MM.1S (cell line): ENCODE data around the gene URB1.

Experiments
- DNase-seq: peaks from one replicate; pipeline ENCODE4 v3.0.0-alpha.2; 2015
- H2AFZ ChIP-seq: fragments of 300-600 bp; sonication (generic); 2 replicates; pipeline ENCODE4 v1.6.0; 2016; ENCODE audit warnings: antibody characterized with exemption, low read length
- H3F3A ChIP-seq: fragments of 300-600 bp; sonication (generic); 2 replicates; pipeline ENCODE4 v1.6.1; 2016; ENCODE audit warnings: mild to moderate bottlenecking, antibody characterized with exemption, low read length, moderate library complexity, mixed read lengths; ENCODE audit not compliant: insufficient read depth
- H3K27ac ChIP-seq: fragments of 300-600 bp; sonication (generic); 2 replicates; pipeline ENCODE4 v1.5.1; 2016; ENCODE audit warnings: mild to moderate bottlenecking, low read length
- H3K27me3 ChIP-seq: fragments of 300-600 bp; sonication (generic); replicated peaks from 2 replicates; pipeline ENCODE4 v1.6.0; 2016; ENCODE audit warnings: low read length; ENCODE audit not compliant: insufficient read depth
- H3K36me3 ChIP-seq: fragments of 300-600 bp; sonication (generic); replicated peaks from 2 replicates; pipeline ENCODE4 v1.6.1; 2016; ENCODE audit warnings: mild to moderate bottlenecking, low read length, mixed read lengths; ENCODE audit not compliant: insufficient read depth
- H3K4me1 ChIP-seq: fragments of 300-600 bp; sonication (generic); 2 replicates; pipeline ENCODE4 v1.6.1; 2016; ENCODE audit warnings: low read length, mixed read lengths
- H3K4me2 ChIP-seq: fragments of 300-600 bp; sonication (generic); 2 replicates; pipeline ENCODE4 v1.6.0; 2016; ENCODE audit warnings: low read depth, low read length
- H3K4me3 ChIP-seq: fragments of 300-600 bp; sonication (generic); 2 replicates; pipeline ENCODE4 v1.5.1; 2016; ENCODE audit warnings: low read length, mixed read lengths
- H3K79me2 ChIP-seq: fragments of 300-600 bp; sonication (generic); 2 replicates; pipeline ENCODE4 v1.6.1; 2016; ENCODE audit warnings: mixed run types, low read length, mixed read lengths
- H3K9ac ChIP-seq: fragments of 300-600 bp; sonication (generic); 2 replicates; pipeline ENCODE4 v1.6.1; 2016; ENCODE audit warnings: low read length, mixed read lengths
- H3K9me2 ChIP-seq: fragments of 300-600 bp; sonication (generic); replicated peaks from 2 replicates; pipeline ENCODE4 v1.6.1; 2016; ENCODE audit warnings: mild to moderate bottlenecking, low read length, mixed read lengths; ENCODE audit not compliant: insufficient read depth
- H3K9me3 ChIP-seq: fragments of 300-600 bp; sonication (generic); replicated peaks from 2 replicates; pipeline ENCODE4 v1.6.1; 2016; ENCODE audit warnings: mild to moderate bottlenecking, low read length, mixed read lengths; ENCODE audit not compliant: insufficient read depth
- H4K20me1 ChIP-seq: fragments of 300-600 bp; sonication (generic); 2 replicates; pipeline ENCODE4 v1.6.1; 2016; ENCODE audit warnings: mild to moderate bottlenecking, low read length, moderate library complexity, mixed read lengths; ENCODE audit not compliant: insufficient read depth
- CTCF ChIP-seq: fragments of 300-600 bp; sonication (generic); IDR thresholded peaks from 2 replicates; pipeline ENCODE4 v1.5.1; 2016; ENCODE audit warnings: antibody characterized with exemption, low read length, mixed read lengths
- EZH2 ChIP-seq: fragments of 300-600 bp; sonication (generic); optimal IDR thresholded peaks from 2 replicates; pipeline ENCODE3; 2017; ENCODE audit warnings: low read depth, mild to moderate bottlenecking, antibody characterized with exemption, low read length, mixed read lengths
- EZH2phosphoT487 ChIP-seq: fragments of 300-600 bp; sonication (generic); IDR thresholded peaks from 2 replicates; pipeline ENCODE4 v1.6.1; 2018; ENCODE audit warnings: antibody characterized with exemption, low read length

URB1 gene

GRCh38 chr21:32351428-32351827 is 41.4 kb downstream of the URB1 start:
- Histone ChIP-seq H3K4me3 (no peak overlapping the region), H4K20me1 (no peaks in the 10 kb centered on the region), H3K27me3 (no peaks in the 10 kb centered on the region), H2AFZ (no peak overlapping the region), H3K27ac (no peak overlapping the region), H3K9me3 (no peaks in the 10 kb centered on the region), H3F3A (no peaks in the 10 kb centered on the region), H3K9ac (no peak overlapping the region), H3K4me2 (no peak overlapping the region), H3K79me2 (no peaks in the 10 kb centered on the region), H3K4me1 (0 out of 2 replicates have a peak, but pooled peaks cover 4% of the 10 kb centered on the region), H3K36me3 (peaks cover 42% of the 10 kb centered on the region), H3K9me2 (no peaks in the 10 kb centered on the region)
- TF ChIP-seq EZH2phosphoT487 (no peak), EZH2 (no peak), CTCF (no peak)
- DNase-seq, result no peak

GRCh38 chr21:32350981-32351380 is 41.8 kb downstream of the URB1 start:
- no peak for DNase-seq
- no peak overlapping the region for H3K9ac ChIP-seq
- peaks cover 43% of the 10 kb centered on the region for H3K36me3 ChIP-seq
- no peak overlapping the region for H3K27ac ChIP-seq
- H3K79me2 ChIP-seq, result no peaks in the 10 kb centered on the region
- no peak for TF ChIP-seq EZH2phosphoT487
- TF ChIP-seq CTCF, result no peak
- TF ChIP-seq EZH2, result no peak
- no peak overlapping the region for H3K4me2 ChIP-seq
- 0 out of 2 replicates have a peak, but pooled peaks cover 4% of the 10 kb centered on the region for H3K4me1 ChIP-seq
- no peaks in the 10 kb centered on the region for H3K27me3 ChIP-seq
- no peaks in the 10 kb centered on the region for H4K20me1 ChIP-seq
- H3K4me3 ChIP-seq, result no peak overlapping the region
- no peaks in the 10 kb centered on the region for H3F3A ChIP-seq
- H2AFZ ChIP-seq, result no peak overlapping the region
- H3K9me2 ChIP-seq, result no peaks in the 10 kb centered on the region
- no peaks in the 10 kb centered on the region for H3K9me3 ChIP-seq

GRCh38 chr21:32350211-32350980 is 42.4 kb downstream of the URB1 start:
- Histone ChIP-seq H3K4me1 (0 out of 2 replicates have a peak, but pooled peaks cover 4% of the 10 kb centered on the region), H3K36me3 (peaks cover 44% of the 10 kb centered on the region), H3K4me3 (no peak overlapping the region), H3K9ac (no peak overlapping the region), H3F3A (no peaks in the 10 kb centered on the region), H3K79me2 (no peaks in the 10 kb centered on the region), H3K27me3 (no peaks in the 10 kb centered on the region), H3K4me2 (no peak overlapping the region), H4K20me1 (no peaks in the 10 kb centered on the region), H3K27ac (no peak overlapping the region), H3K9me2 (no peaks in the 10 kb centered on the region), H2AFZ (no peak overlapping the region), H3K9me3 (no peaks in the 10 kb centered on the region)
- DNase-seq, result no peak
- no peak for TF ChIP-seq EZH2
- TF ChIP-seq CTCF, result no peak
- TF ChIP-seq EZH2phosphoT487, result no peak
